ENCODE data around the gene SMARCAD1. TPM values are rescaled to one million over a fixed set of nuclear protein-coding genes. Genes with fewer than 3 reads are reported as not detected.

Gene SMARCAD1
- total RNA-seq, 2 experiments from 2014 or later = 10.7 TPM

DNA sequence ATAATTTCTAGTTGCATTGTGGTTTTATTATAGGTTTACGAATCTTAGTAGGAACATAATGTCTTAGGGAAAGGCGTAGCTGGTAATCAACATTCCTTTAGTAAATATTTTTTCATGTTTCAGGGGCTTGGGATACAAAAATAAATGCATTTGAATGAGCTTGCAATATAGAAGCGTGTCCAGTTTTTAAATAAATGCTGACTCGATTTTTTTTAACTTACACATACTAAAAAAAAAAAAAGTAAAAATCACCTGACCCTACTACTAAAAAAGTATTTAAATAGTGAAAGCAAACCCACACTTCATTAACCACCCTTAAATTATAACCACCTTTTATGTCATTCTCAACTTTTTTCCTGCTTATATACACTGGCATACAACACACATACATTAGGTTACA is 29.6 kb downstream of the SMARCAD1 start:
- Mint-ChIP-seq H3K27me3 (no peaks in the 10 kb centered on the region), H3K36me3 (ENCODE audit: low read depth) (peaks cover 86% of the 10 kb centered on the region), H3K27ac (no peak overlapping the region), H3K4me1 (ENCODE audit: low read depth) (no peaks in the 10 kb centered on the region), H3K9me3 (no peaks in the 10 kb centered on the region), H3K4me3 (no peak overlapping the region)
- ATAC-seq (ENCODE audit: poor library complexity) (no peak), DNase-seq (no peak)
- no peak overlapping the region for H3K4me3 ChIP-seq (ENCODE audit: low read length)
- TF ChIP-seq, protein P1, sequence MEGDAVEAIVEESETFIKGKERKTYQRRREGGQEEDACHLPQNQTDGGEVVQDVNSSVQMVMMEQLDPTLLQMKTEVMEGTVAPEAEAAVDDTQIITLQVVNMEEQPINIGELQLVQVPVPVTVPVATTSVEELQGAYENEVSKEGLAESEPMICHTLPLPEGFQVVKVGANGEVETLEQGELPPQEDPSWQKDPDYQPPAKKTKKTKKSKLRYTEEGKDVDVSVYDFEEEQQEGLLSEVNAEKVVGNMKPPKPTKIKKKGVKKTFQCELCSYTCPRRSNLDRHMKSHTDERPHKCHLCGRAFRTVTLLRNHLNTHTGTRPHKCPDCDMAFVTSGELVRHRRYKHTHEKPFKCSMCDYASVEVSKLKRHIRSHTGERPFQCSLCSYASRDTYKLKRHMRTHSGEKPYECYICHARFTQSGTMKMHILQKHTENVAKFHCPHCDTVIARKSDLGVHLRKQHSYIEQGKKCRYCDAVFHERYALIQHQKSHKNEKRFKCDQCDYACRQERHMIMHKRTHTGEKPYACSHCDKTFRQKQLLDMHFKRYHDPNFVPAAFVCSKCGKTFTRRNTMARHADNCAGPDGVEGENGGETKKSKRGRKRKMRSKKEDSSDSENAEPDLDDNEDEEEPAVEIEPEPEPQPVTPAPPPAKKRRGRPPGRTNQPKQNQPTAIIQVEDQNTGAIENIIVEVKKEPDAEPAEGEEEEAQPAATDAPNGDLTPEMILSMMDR (IDR thresholded peaks at IDR 0.05) = no peak
- no peak overlapping the region for H3K27ac ChIP-seq (ENCODE audit: low read depth in 1 of 2, low read length in 2 of 2)
- H3K36me3 ChIP-seq (ENCODE audit: insufficient read depth, low read length) = peaks cover 43% of the 10 kb centered on the region
- H3K9me3 ChIP-seq (ENCODE audit: control insufficient read depth in 1 of 2, insufficient read depth in 1 of 2, low read length in 2 of 2) = no peaks in the 10 kb centered on the region
- CTCF ChIA-PET = no interaction called here
- POLR2A ChIA-PET = no interaction called here
- no peaks in the 10 kb centered on the region for H3K4me1 ChIP-seq (ENCODE audit: insufficient read depth, low read length)
- intact Hi-C loops (cut with DNase I, micrococcal nuclease) = no loop called here
- H3K27me3 ChIP-seq (ENCODE audit: control insufficient read depth in 1 of 2, insufficient read depth in 2 of 2, low read length in 2 of 2) = no peaks in the 10 kb centered on the region

DNA sequence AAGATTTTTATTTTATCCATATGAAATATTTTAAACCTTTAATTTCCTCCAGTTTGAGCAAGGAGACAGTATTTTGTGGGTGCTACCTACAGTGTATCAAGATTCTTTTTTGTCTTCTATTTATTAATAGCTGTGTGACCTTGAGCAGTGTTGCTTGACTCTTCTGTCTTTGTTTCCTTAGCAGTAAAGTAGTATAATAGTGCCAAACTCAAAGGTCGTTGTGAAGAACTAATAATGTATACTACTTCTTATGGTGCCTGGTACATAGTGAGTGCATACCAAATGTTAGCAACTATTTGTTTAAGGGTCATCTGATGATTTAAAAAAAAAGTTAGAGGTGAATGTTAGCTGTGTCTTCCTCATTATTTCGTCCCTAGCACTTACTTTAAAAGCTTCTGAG is 30.5 kb downstream of the SMARCAD1 start:
- Mint-ChIP-seq H3K27me3 (no peaks in the 10 kb centered on the region), H3K9me3 (no peaks in the 10 kb centered on the region), H3K27ac (no peak overlapping the region), H3K36me3 (ENCODE audit: low read depth) (peaks cover 90% of the 10 kb centered on the region), H3K4me3 (no peak overlapping the region), H3K4me1 (ENCODE audit: low read depth) (no peaks in the 10 kb centered on the region)
- no peaks in the 10 kb centered on the region for H3K27me3 ChIP-seq (ENCODE audit: control insufficient read depth in 1 of 2, insufficient read depth in 2 of 2, low read length in 2 of 2)
- H3K27ac ChIP-seq (ENCODE audit: low read depth in 1 of 2, low read length in 2 of 2) = no peak overlapping the region
- ChIA-PET CTCF (interaction anchor here (1.6 kb wide), 1 partner anchor 50 kb away, joined by 4 read pairs; no protein-coding TSS in a partner anchor), POLR2A (interaction anchor here (0.6 kb wide), 1 partner anchor 15 kb away, joined by 6 read pairs; no protein-coding TSS in a partner anchor)
- TF ChIP-seq, protein P1 (IDR thresholded peaks at IDR 0.05) = no peak
- ATAC-seq (ENCODE audit: poor library complexity) = no peak
- peaks cover 51% of the 10 kb centered on the region for H3K36me3 ChIP-seq (ENCODE audit: insufficient read depth, low read length)
- no peak overlapping the region for H3K4me3 ChIP-seq (ENCODE audit: low read length)
- H3K4me1 ChIP-seq (ENCODE audit: insufficient read depth, low read length) = no peaks in the 10 kb centered on the region
- intact Hi-C loops (cut with DNase I, micrococcal nuclease) = no loop called here
- no peaks in the 10 kb centered on the region for H3K9me3 ChIP-seq (ENCODE audit: control insufficient read depth in 1 of 2, insufficient read depth in 1 of 2, low read length in 2 of 2)
- no peak for DNase-seq

DNA sequence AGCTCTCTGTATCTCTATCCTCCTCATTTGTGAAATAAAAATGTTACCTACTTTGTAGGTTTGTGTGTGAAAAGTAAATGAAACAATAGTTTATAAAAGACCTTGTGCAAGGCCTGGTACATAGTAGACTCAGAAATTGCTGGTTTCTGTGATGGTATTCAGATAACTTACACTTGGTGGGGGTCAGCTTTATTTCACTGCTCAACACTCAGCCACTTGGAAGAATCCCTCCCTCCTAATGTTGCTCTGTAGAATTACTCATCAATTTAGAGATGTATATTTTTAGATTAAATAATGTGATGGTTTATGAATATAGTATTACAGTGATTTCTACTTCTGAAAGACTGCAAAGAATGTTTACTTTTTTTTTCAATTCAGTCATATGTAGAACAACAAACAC is 32.7 kb downstream of the SMARCAD1 start:
- Histone ChIP-seq H3K27me3 (ENCODE audit: control insufficient read depth in 1 of 2, insufficient read depth in 2 of 2, low read length in 2 of 2) (no peaks in the 10 kb centered on the region), H3K27ac (ENCODE audit: low read depth in 1 of 2, low read length in 2 of 2) (no peak overlapping the region), H3K4me1 (ENCODE audit: insufficient read depth, low read length) (no peaks in the 10 kb centered on the region), H3K4me3 (ENCODE audit: low read length) (no peak overlapping the region), H3K9me3 (ENCODE audit: control insufficient read depth in 1 of 2, insufficient read depth in 1 of 2, low read length in 2 of 2) (no peaks in the 10 kb centered on the region), H3K36me3 (ENCODE audit: insufficient read depth, low read length) (peaks cover 47% of the 10 kb centered on the region)
- Mint-ChIP-seq H3K27me3 (no peaks in the 10 kb centered on the region), H3K9me3 (no peaks in the 10 kb centered on the region), H3K4me3 (no peak overlapping the region), H3K36me3 (ENCODE audit: low read depth) (peaks cover 90% of the 10 kb centered on the region), H3K27ac (no peak overlapping the region), H3K4me1 (ENCODE audit: low read depth) (no peaks in the 10 kb centered on the region)
- DNase-seq (no peak), ATAC-seq (ENCODE audit: poor library complexity) (no peak)
- ChIA-PET CTCF (no interaction called here), POLR2A (no interaction called here)
- intact Hi-C loops (cut with DNase I, micrococcal nuclease) = no loop called here
- TF ChIP-seq, protein P1 (IDR thresholded peaks at IDR 0.05) = no peak

All from CD4-positive, alpha-beta T cell (primary cell).